Peyer's patch (tissue), 4 donors: Measurements from ENCODE around the gene ZBTB46. TPM values are rescaled to one million over a fixed set of nuclear protein-coding genes. Genes with fewer than 3 reads are reported as not detected.

Experiments
- DNase-seq, 3 donors: peaks; one replicate each; pipeline ENCODE4 v3.0.0-alpha.2; 2017 to 2019
- H3K27ac ChIP-seq, 4 donors: fragments of 200-600 bp; sonication (generic); one replicate each; pipeline ENCODE4 v1.5.1; 2016 to 2019
- H3K27me3 ChIP-seq, 2 donors: fragments of 200-600 bp; sonication (generic); one replicate each; pipeline ENCODE4 v1.5.1; 2019
- H3K36me3 ChIP-seq, 3 donors: fragments of 200-600 bp; sonication (generic); one replicate each; pipeline ENCODE4 v1.5.1; 2016 to 2019
- H3K4me1 ChIP-seq, 4 donors: fragments of 200-600 bp; sonication (generic); one replicate each; pipeline ENCODE4 v1.5.1; 2016 to 2019
- H3K4me3 ChIP-seq, 4 donors: fragments of 200-600 bp; sonication (generic); 1 replicate in 3 of 4; 2 replicates in 1 of 4; pipeline ENCODE4 v1.5.1; 2016 to 2019; ENCODE audit warnings: mild to moderate bottlenecking in 1 of 4
- H3K9me3 ChIP-seq, 4 donors: fragments of 200-600 bp; sonication (generic); one replicate each; pipeline ENCODE4 v1.5.1; 2016 to 2019; ENCODE audit warnings: mild to moderate bottlenecking in 1 of 4
- CTCF ChIP-seq, 6 experiments: fragments of 450-650 bp in 4 of 6; fragments of 200-600 bp in 2 of 6; sonication (generic) in 1 of 6; IDR thresholded peaks; one replicate each; pipeline ENCODE4 v1.5.1; 2017 to 2019; ENCODE audit warnings: antibody characterized with exemption in 6 of 6, mild to moderate bottlenecking in 3 of 6, moderate library complexity in 1 of 6
- POLR2A ChIP-seq, 2 donors: fragments of 450-650 bp; IDR thresholded peaks; one replicate each; pipeline ENCODE4 v1.5.1; 2017; ENCODE audit warnings: antibody characterized with exemption in 2 of 2, mild to moderate bottlenecking in 2 of 2, moderate library complexity in 2 of 2
- total RNA-seq, 4 donors: library from RNA; depleted of rRNA; stranded (reverse); fragments of >200 nt; gene quantifications; one replicate each; pipeline ENCODE4 v1.1.0, GENCODE V29; 2016

ZBTB46 gene
- total RNA-seq, 4 donors from 2014 or later: 1.9 to 33.0 (median 4.4) TPM

- Histone ChIP-seq H3K27me3 (no peaks in the 10 kb centered on the region), H3K4me3 (peak overlapping the region in 2 of 4 donors; percentile 3 to 74), H3K9me3 (no peaks in the 10 kb centered on the region), H3K36me3 (peaks cover 0 to 22% (median 0%) of the 10 kb centered on the region in 3 donors), H3K27ac (peak overlapping the region; percentile 76 to 86 (median 83)), H3K4me1 (peaks cover 0 to 46% (median 31%) of the 10 kb centered on the region in 4 donors)
- TF ChIP-seq POLR2A (IDR thresholded peaks at IDR 0.05): no peak
- no peak for TF ChIP-seq CTCF (IDR thresholded peaks at IDR 0.05)
- DNase-seq: no peak
These were observed 89.7 kb downstream of the ZBTB46 start for GRCh38 chr20:63741354-63741675.

GRCh38 chr20:63740627-63741353 lies 90.3 kb downstream of the ZBTB46 start:
- DNase-seq: peak; percentile 51 to 93 (median 91)
- Histone ChIP-seq H3K36me3 (peaks cover 0 to 25% (median 0%) of the 10 kb centered on the region in 3 donors), H3K4me3 (peak overlapping the region; percentile 52 to 74 (median 66)), H3K9me3 (no peaks in the 10 kb centered on the region), H3K27me3 (no peaks in the 10 kb centered on the region), H3K27ac (peak overlapping the region; percentile 76 to 86 (median 83)), H3K4me1 (peaks cover 0 to 51% (median 34%) of the 10 kb centered on the region in 4 donors)
- TF ChIP-seq CTCF (IDR thresholded peaks at IDR 0.05): peak in 2 of 6 experiments; percentile 52 to 56
- TF ChIP-seq POLR2A (IDR thresholded peaks at IDR 0.05): peak; percentile 24

GRCh38 chr20:63740070-63740626 lies 90.9 kb downstream of the ZBTB46 start:
- Histone ChIP-seq H3K4me1 (peaks cover 0 to 53% (median 35%) of the 10 kb centered on the region in 4 donors), H3K9me3 (no peaks in the 10 kb centered on the region), H3K27me3 (no peaks in the 10 kb centered on the region), H3K36me3 (peaks cover 0 to 32% (median 0%) of the 10 kb centered on the region in 3 donors), H3K27ac (peak overlapping the region; percentile 76 to 86 (median 83)), H3K4me3 (peak overlapping the region; percentile 52 to 74 (median 66))
- no peak for TF ChIP-seq CTCF (IDR thresholded peaks at IDR 0.05)
- TF ChIP-seq POLR2A (IDR thresholded peaks at IDR 0.05): no peak
- DNase-seq: peak; percentile 42 to 68 (median 67)

- H3K27me3 ChIP-seq: no peaks in the 10 kb centered on the region
- H3K36me3 ChIP-seq: peaks cover 0 to 39% (median 0%) of the 10 kb centered on the region in 3 donors
- peak within 1 kb of the TSS; percentile 76 to 88 (median 83) for H3K27ac ChIP-seq
- peak; percentile 75 to 90 (median 88) for DNase-seq
- H3K4me1 ChIP-seq: peaks cover 0 to 53% (median 35%) of the 10 kb centered on the region in 4 donors
- H3K9me3 ChIP-seq: no peaks in the 10 kb centered on the region
- peak in 1 of 2 donors; percentile 25 for TF ChIP-seq POLR2A (IDR thresholded peaks at IDR 0.05)
- TF ChIP-seq CTCF (IDR thresholded peaks at IDR 0.05): no peak
- H3K4me3 ChIP-seq: peak within 1 kb of the TSS; percentile 52 to 74 (median 66)
These were observed 91.7 kb downstream of the ZBTB46 start, which contains the start of gene SLC2A4RG for GRCh38 chr20:63739130-63740069. TSS of gene SLC2A4RG (plus strand) at chr20:63739776. CDS start at chr20:63739913, 137 bp downstream.

- Histone ChIP-seq H3K4me3 (peak overlapping the region; percentile 47 to 74 (median 58)), H3K27me3 (no peaks in the 10 kb centered on the region), H3K9me3 (no peaks in the 10 kb centered on the region), H3K4me1 (peaks cover 0 to 53% (median 35%) of the 10 kb centered on the region in 4 donors), H3K36me3 (peaks cover 0 to 46% (median 0%) of the 10 kb centered on the region in 3 donors), H3K27ac (peak overlapping the region; percentile 64 to 88 (median 78))
- no peak for TF ChIP-seq CTCF (IDR thresholded peaks at IDR 0.05)
- no peak for TF ChIP-seq POLR2A (IDR thresholded peaks at IDR 0.05)
- DNase-seq: peak; percentile 63 to 83 (median 82)
These were observed 92.4 kb downstream of the ZBTB46 start for GRCh38 chr20:63738687-63739129.
